ENCODE measurements around the gene TTC39C. TPM values are rescaled to one million over a fixed set of nuclear protein-coding genes. Genes with fewer than 3 reads are reported as not detected.

Gene TTC39C
- total RNA-seq, 1 experiment from 2014 or later = 14.8 TPM

- no TSS peak for BruUV-seq (replicated peaks)
- Histone ChIP-seq H3K36me3 (ENCODE audit: control insufficient read depth, insufficient read depth, low read length) (no peaks in the 10 kb centered on the region), H3K4me1 (ENCODE audit: control insufficient read depth, insufficient read depth, low read length) (peaks cover 12% of the 10 kb centered on the region), H3K9me3 (ENCODE audit: control insufficient read depth, insufficient read depth, low read depth, low read length) (no peaks in the 10 kb centered on the region), H3K27me3 (ENCODE audit: control insufficient read depth, insufficient read depth, low read length) (no peaks in the 10 kb centered on the region), H3K4me3 (ENCODE audit: low read depth in 2 of 2, low read length in 2 of 2) (no peak overlapping the region), H3K27ac (ENCODE audit: low read length) (no peak overlapping the region)
- DNase-seq (ENCODE audit: low read depth, low spot score) (no peak), ATAC-seq (no peak)
- ChIA-PET CTCF (no interaction called here), POLR2A (no interaction called here)
- intact Hi-C loops (cut with micrococcal nuclease; ENCODE audit: unreplicated experiment) = no loop called here
- in situ Hi-C loops (cut with HindIII; ENCODE audit: low pct_unique_long_range_greater_than_20kb, low sequenced_read_pairs) = no loop called here
- no peak for TF ChIP-seq SIN3A (IDR thresholded peaks at IDR 0.05; ENCODE audit: borderline replicate concordance, insufficient read depth, low read depth, low read length)
- TF ChIP-seq, protein P1, sequence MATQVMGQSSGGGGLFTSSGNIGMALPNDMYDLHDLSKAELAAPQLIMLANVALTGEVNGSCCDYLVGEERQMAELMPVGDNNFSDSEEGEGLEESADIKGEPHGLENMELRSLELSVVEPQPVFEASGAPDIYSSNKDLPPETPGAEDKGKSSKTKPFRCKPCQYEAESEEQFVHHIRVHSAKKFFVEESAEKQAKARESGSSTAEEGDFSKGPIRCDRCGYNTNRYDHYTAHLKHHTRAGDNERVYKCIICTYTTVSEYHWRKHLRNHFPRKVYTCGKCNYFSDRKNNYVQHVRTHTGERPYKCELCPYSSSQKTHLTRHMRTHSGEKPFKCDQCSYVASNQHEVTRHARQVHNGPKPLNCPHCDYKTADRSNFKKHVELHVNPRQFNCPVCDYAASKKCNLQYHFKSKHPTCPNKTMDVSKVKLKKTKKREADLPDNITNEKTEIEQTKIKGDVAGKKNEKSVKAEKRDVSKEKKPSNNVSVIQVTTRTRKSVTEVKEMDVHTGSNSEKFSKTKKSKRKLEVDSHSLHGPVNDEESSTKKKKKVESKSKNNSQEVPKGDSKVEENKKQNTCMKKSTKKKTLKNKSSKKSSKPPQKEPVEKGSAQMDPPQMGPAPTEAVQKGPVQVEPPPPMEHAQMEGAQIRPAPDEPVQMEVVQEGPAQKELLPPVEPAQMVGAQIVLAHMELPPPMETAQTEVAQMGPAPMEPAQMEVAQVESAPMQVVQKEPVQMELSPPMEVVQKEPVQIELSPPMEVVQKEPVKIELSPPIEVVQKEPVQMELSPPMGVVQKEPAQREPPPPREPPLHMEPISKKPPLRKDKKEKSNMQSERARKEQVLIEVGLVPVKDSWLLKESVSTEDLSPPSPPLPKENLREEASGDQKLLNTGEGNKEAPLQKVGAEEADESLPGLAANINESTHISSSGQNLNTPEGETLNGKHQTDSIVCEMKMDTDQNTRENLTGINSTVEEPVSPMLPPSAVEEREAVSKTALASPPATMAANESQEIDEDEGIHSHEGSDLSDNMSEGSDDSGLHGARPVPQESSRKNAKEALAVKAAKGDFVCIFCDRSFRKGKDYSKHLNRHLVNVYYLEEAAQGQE (IDR thresholded peaks at IDR 0.05; ENCODE audit: insufficient read depth in 1 of 2, low read depth in 2 of 2, low read length in 1 of 2) = no peak
- no peak for TF ChIP-seq TCF7L2 (IDR thresholded peaks at IDR 0.05; ENCODE audit: low read depth, low read length)
- TF ChIP-seq, protein P2, sequence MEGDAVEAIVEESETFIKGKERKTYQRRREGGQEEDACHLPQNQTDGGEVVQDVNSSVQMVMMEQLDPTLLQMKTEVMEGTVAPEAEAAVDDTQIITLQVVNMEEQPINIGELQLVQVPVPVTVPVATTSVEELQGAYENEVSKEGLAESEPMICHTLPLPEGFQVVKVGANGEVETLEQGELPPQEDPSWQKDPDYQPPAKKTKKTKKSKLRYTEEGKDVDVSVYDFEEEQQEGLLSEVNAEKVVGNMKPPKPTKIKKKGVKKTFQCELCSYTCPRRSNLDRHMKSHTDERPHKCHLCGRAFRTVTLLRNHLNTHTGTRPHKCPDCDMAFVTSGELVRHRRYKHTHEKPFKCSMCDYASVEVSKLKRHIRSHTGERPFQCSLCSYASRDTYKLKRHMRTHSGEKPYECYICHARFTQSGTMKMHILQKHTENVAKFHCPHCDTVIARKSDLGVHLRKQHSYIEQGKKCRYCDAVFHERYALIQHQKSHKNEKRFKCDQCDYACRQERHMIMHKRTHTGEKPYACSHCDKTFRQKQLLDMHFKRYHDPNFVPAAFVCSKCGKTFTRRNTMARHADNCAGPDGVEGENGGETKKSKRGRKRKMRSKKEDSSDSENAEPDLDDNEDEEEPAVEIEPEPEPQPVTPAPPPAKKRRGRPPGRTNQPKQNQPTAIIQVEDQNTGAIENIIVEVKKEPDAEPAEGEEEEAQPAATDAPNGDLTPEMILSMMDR (IDR thresholded peaks at IDR 0.05) = no peak
- no peak for TF ChIP-seq POLR2AphosphoS5 (IDR thresholded peaks at IDR 0.05; ENCODE audit: low read depth, low read length)
These were observed 41.3 kb downstream of the TTC39C start for GRCh38 chr18:24055878-24056277.

DNA sequence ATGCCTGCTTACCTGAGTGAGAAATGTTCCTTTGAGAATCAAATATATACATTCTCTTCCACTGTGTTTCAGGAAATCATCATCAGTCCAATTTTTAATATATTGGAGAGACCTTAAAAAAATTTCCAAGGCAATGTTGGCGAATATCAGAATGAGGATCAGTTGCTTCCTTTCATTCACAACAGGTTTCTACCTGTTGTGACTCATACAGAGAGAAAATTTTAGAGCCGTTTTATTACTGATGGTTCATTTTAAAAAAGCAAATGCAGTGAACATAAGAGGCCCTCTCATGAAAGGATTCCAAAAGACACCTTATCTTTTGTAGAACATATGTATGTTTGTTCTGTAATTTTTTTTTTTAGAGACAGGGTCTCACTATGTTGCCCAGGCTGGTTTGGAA is 42.0 kb downstream of the TTC39C start:
- POLR2A ChIA-PET = no interaction called here
- Histone ChIP-seq H3K36me3 (ENCODE audit: control insufficient read depth, insufficient read depth, low read length) (no peaks in the 10 kb centered on the region), H3K9me3 (ENCODE audit: control insufficient read depth, insufficient read depth, low read depth, low read length) (no peaks in the 10 kb centered on the region), H3K27ac (ENCODE audit: low read length) (no peak overlapping the region), H3K4me1 (ENCODE audit: control insufficient read depth, insufficient read depth, low read length) (peaks cover 6% of the 10 kb centered on the region), H3K4me3 (ENCODE audit: low read depth in 2 of 2, low read length in 2 of 2) (no peak overlapping the region), H3K27me3 (ENCODE audit: control insufficient read depth, insufficient read depth, low read length) (no peaks in the 10 kb centered on the region)
- intact Hi-C loops (cut with micrococcal nuclease; ENCODE audit: unreplicated experiment) = no loop called here
- BruUV-seq (replicated peaks) = no TSS peak
- DNase-seq (ENCODE audit: low read depth, low spot score) (no peak), ATAC-seq (no peak)
- CTCF ChIA-PET = no interaction called here
- TF ChIP-seq TCF7L2 (IDR thresholded peaks at IDR 0.05; ENCODE audit: low read depth, low read length) (no peak), SIN3A (IDR thresholded peaks at IDR 0.05; ENCODE audit: borderline replicate concordance, insufficient read depth, low read depth, low read length) (no peak)
- TF ChIP-seq, protein P1 (IDR thresholded peaks at IDR 0.05; ENCODE audit: insufficient read depth in 1 of 2, low read depth in 2 of 2, low read length in 1 of 2) = no peak
- in situ Hi-C loops (cut with HindIII; ENCODE audit: low pct_unique_long_range_greater_than_20kb, low sequenced_read_pairs) = no loop called here

Measured in Panc1 (cell line).